Measurements from ENCODE around the gene NAPG.

DNA sequence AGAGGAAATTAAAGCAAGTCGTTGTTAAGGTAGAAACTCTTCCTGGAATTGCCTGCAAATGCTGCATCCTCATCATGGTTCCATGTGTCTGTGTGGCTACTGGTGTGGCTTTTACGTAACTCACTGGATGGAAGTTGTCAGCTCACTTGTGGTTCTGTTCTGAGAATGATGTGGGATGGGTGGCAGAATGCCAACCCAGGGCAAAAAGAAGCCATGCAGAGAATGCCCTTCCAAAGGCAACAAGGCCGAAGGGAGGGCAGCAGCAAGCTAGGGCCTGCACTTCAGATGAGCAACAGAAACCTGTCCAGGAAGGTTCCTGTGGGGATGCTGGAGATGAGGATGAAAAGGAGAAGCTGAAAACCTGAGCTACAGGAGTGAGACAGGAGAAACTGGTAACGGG lies 10.4 kb upstream of the NAPG start:
- TF ChIP-seq, protein P1, sequence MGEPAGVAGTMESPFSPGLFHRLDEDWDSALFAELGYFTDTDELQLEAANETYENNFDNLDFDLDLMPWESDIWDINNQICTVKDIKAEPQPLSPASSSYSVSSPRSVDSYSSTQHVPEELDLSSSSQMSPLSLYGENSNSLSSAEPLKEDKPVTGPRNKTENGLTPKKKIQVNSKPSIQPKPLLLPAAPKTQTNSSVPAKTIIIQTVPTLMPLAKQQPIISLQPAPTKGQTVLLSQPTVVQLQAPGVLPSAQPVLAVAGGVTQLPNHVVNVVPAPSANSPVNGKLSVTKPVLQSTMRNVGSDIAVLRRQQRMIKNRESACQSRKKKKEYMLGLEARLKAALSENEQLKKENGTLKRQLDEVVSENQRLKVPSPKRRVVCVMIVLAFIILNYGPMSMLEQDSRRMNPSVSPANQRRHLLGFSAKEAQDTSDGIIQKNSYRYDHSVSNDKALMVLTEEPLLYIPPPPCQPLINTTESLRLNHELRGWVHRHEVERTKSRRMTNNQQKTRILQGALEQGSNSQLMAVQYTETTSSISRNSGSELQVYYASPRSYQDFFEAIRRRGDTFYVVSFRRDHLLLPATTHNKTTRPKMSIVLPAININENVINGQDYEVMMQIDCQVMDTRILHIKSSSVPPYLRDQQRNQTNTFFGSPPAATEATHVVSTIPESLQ (CRISPR knock-in tag; IDR thresholded peaks at IDR 0.05) = no peak
- TF ChIP-seq, protein P2, sequence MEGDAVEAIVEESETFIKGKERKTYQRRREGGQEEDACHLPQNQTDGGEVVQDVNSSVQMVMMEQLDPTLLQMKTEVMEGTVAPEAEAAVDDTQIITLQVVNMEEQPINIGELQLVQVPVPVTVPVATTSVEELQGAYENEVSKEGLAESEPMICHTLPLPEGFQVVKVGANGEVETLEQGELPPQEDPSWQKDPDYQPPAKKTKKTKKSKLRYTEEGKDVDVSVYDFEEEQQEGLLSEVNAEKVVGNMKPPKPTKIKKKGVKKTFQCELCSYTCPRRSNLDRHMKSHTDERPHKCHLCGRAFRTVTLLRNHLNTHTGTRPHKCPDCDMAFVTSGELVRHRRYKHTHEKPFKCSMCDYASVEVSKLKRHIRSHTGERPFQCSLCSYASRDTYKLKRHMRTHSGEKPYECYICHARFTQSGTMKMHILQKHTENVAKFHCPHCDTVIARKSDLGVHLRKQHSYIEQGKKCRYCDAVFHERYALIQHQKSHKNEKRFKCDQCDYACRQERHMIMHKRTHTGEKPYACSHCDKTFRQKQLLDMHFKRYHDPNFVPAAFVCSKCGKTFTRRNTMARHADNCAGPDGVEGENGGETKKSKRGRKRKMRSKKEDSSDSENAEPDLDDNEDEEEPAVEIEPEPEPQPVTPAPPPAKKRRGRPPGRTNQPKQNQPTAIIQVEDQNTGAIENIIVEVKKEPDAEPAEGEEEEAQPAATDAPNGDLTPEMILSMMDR (IDR thresholded peaks at IDR 0.05) = no peak
- TF ChIP-seq ELF4 (CRISPR knock-in tag; IDR thresholded peaks at IDR 0.05; ENCODE audit: low read depth) (no peak), CBFB (CRISPR knock-in tag; IDR thresholded peaks at IDR 0.05; ENCODE audit: low read depth) (no peak), ZNF232 (CRISPR knock-in tag; IDR thresholded peaks at IDR 0.05) (no peak), SP1 (CRISPR knock-in tag; conservative IDR thresholded peaks at IDR 0.05) (no peak), TEAD4 (CRISPR knock-in tag; IDR thresholded peaks at IDR 0.05) (no peak), ZBTB21 (CRISPR knock-in tag; IDR thresholded peaks at IDR 0.05; ENCODE audit: borderline replicate concordance) (no peak)
- TF ChIP-seq, protein P3, sequence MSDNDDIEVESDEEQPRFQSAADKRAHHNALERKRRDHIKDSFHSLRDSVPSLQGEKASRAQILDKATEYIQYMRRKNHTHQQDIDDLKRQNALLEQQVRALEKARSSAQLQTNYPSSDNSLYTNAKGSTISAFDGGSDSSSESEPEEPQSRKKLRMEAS (CRISPR knock-in tag; IDR thresholded peaks at IDR 0.05) = no peak
- TF ChIP-seq, protein P4, sequence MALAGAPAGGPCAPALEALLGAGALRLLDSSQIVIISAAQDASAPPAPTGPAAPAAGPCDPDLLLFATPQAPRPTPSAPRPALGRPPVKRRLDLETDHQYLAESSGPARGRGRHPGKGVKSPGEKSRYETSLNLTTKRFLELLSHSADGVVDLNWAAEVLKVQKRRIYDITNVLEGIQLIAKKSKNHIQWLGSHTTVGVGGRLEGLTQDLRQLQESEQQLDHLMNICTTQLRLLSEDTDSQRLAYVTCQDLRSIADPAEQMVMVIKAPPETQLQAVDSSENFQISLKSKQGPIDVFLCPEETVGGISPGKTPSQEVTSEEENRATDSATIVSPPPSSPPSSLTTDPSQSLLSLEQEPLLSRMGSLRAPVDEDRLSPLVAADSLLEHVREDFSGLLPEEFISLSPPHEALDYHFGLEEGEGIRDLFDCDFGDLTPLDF (CRISPR knock-in tag; IDR thresholded peaks at IDR 0.05) = no peak
- TF ChIP-seq, protein P5, sequence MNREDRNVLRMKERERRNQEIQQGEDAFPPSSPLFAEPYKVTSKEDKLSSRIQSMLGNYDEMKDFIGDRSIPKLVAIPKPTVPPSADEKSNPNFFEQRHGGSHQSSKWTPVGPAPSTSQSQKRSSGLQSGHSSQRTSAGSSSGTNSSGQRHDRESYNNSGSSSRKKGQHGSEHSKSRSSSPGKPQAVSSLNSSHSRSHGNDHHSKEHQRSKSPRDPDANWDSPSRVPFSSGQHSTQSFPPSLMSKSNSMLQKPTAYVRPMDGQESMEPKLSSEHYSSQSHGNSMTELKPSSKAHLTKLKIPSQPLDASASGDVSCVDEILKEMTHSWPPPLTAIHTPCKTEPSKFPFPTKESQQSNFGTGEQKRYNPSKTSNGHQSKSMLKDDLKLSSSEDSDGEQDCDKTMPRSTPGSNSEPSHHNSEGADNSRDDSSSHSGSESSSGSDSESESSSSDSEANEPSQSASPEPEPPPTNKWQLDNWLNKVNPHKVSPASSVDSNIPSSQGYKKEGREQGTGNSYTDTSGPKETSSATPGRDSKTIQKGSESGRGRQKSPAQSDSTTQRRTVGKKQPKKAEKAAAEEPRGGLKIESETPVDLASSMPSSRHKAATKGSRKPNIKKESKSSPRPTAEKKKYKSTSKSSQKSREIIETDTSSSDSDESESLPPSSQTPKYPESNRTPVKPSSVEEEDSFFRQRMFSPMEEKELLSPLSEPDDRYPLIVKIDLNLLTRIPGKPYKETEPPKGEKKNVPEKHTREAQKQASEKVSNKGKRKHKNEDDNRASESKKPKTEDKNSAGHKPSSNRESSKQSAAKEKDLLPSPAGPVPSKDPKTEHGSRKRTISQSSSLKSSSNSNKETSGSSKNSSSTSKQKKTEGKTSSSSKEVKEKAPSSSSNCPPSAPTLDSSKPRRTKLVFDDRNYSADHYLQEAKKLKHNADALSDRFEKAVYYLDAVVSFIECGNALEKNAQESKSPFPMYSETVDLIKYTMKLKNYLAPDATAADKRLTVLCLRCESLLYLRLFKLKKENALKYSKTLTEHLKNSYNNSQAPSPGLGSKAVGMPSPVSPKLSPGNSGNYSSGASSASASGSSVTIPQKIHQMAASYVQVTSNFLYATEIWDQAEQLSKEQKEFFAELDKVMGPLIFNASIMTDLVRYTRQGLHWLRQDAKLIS (CRISPR knock-in tag; IDR thresholded peaks at IDR 0.05; ENCODE audit: borderline replicate concordance) = no peak
- TF ChIP-seq, protein P6, sequence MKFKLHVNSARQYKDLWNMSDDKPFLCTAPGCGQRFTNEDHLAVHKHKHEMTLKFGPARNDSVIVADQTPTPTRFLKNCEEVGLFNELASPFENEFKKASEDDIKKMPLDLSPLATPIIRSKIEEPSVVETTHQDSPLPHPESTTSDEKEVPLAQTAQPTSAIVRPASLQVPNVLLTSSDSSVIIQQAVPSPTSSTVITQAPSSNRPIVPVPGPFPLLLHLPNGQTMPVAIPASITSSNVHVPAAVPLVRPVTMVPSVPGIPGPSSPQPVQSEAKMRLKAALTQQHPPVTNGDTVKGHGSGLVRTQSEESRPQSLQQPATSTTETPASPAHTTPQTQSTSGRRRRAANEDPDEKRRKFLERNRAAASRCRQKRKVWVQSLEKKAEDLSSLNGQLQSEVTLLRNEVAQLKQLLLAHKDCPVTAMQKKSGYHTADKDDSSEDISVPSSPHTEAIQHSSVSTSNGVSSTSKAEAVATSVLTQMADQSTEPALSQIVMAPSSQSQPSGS (CRISPR knock-in tag; IDR thresholded peaks at IDR 0.05; ENCODE audit: borderline replicate concordance, low read depth) = no peak
- TF ChIP-seq, protein P7, sequence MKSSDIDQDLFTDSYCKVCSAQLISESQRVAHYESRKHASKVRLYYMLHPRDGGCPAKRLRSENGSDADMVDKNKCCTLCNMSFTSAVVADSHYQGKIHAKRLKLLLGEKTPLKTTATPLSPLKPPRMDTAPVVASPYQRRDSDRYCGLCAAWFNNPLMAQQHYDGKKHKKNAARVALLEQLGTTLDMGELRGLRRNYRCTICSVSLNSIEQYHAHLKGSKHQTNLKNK (CRISPR knock-in tag; IDR thresholded peaks at IDR 0.05) = no peak
